Measurements from ENCODE around the gene MFAP1.
A peak's percentile ranks its signal among the peaks of the same experiment; 100 is the strongest.
"Not testable (repeated sequence)": the region's sequence is repeated elsewhere in the genome, so short reads cannot be mapped to it uniquely, and the experiment has no call there.

The MFAP1 gene

GRCh38 chr15:43824302-43825246 lies at the start of gene MFAP1:
MFAP1 (minus strand) TSS chr15:43824690; CDS start chr15:43824569, 121 bp downstream.
- DNase-seq (ENCODE audit: low spot score), result peak; percentile 96

- no peak for DNase-seq (ENCODE audit: low spot score)
These were observed 49.2 kb upstream of the MFAP1 start for GRCh38 chr15:43873651-43874050.

GRCh38 chr15:43872416-43873020 lies 48.0 kb upstream of the MFAP1 start:
- peak; percentile 69 for DNase-seq (ENCODE audit: low spot score)

DNA sequence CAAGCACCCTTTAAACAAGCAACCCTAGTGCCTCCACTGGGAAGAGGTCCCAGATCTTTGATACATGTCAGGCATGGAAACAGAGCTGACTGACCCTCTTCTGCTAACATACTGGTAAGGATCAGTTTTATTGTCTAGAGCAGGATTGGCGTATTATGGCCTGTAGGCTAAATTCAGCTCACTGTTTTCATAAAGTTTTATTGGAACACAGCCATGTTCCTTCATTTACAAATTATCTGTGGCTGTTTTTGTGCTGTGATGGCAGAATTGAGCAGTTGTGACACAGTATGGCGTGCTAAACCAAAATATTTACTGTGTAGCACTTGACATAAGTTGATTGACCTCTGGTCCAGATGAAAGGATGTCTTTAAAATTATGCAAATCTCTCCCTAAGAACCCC lies 47.3 kb upstream of the MFAP1 start:
- DNase-seq (ENCODE audit: low spot score), result no peak

DNA sequence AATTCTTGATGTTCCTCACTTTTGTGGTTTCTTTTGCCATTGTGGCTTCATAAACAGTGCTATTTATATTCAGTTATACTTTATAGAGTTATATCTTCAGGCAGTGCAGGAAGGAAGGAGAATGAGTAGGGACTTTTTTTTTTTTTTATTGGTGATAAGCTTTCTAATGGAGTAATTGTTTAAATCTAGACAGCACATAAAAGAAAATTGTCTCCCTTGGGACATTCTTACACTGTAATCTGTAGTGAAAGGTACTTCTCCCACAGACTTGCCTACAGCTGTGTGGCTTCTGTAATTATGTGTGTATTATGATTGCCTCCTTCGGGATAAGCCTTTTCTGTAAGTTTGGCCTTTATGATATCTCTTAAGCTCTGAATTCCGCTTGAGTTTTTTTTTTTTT lies 43.9 kb upstream of the MFAP1 start:
- no peak for DNase-seq (ENCODE audit: low spot score)

DNA sequence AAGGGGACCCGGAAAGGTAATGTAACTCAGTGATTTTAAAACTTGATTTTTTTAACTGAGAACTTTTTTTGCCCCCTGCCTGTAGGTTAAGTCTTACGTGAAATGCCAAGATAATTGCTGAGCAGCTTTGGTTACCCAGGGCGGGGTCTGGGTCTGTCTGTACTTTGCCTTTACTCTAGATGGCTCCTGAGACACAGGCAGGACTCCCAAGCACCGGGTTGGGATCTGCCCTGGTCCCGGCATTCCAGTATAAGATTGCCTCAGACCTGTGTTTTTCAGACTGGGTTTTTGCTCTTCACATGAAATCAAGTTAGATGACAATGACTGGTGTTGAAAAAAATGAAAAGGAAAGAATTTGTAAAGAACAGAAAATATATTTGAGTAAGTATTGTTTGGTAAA lies 42.6 kb upstream of the MFAP1 start:
- no peak for DNase-seq (ENCODE audit: low spot score)

GRCh38 chr15:43866636-43867035 lies 42.1 kb upstream of the MFAP1 start:
- not testable (repeated sequence) for DNase-seq (ENCODE audit: low spot score)

DNA sequence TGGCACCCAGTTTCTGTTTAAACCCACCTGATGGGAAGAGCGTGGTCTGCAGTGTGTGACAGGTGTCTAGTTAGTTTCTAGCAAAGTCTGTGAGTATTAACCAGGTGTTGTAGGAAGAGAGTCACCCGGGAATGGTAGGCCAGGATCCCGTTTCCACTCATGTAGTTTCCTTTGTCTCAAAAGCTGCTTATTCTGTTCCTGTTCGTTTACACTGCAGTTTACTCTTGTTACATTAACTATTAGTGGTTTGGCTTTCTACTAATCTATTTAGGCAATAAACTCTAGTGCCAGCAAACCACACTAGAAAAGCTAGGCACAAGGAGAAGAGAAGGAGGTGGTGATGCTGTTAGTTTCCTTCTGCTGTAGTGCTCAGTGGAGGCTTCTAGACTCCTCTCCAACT lies 35.1 kb upstream of the MFAP1 start:
- DNase-seq (ENCODE audit: low spot score), result no peak

DNA sequence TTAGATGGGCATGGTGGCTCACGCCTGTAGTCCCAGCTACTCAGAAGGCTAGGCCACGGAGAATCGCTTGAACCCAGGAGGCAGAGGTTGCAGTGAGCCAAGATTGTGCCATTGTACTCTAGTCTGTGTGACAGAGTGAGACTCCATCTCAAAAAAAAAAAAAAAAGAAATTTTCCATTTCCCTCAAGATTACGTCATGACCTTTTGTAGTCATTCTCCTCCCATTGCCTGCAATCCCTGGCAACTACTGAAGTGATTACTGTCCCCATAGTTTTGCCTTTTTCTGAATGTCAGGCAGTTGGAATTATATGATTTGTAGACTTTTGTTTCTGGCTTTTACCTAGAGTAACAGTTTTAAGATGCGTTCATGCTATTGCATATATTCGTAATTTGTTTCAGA lies 30.3 kb upstream of the MFAP1 start:
- no peak for DNase-seq (ENCODE audit: low spot score)

GRCh38 chr15:43852607-43853006 lies 28.1 kb upstream of the MFAP1 start:
- DNase-seq (ENCODE audit: low spot score), result no peak

- no peak for DNase-seq (ENCODE audit: low spot score)
These were observed 26.8 kb upstream of the MFAP1 start for GRCh38 chr15:43851251-43851650.

DNA sequence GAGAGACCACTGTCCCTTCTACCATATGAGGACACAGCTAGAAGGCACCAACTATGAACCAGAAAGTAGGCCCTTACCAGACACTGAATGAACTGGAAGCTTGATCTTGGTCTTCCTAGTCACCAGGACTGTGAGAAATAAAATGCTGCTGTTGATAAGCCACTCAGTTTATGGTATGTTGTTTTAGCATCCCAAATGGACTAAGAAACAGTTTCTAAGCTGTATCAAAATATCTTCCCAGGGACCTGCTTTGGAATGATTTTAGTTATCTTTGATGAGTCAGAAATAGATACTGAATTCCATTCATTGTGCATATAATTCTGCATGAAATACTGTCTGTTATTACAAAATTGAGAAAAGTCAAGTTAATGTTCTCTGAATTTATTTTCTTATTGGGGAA lies 20.9 kb upstream of the MFAP1 start:
- no peak for DNase-seq (ENCODE audit: low spot score)

GRCh38 chr15:43832485-43832884 lies 8.0 kb upstream of the MFAP1 start:
- not testable (repeated sequence) for DNase-seq (ENCODE audit: low spot score)

- DNase-seq (ENCODE audit: low spot score), result not testable (repeated sequence)
These were observed 7.1 kb upstream of the MFAP1 start for GRCh38 chr15:43831519-43832052.

DNA sequence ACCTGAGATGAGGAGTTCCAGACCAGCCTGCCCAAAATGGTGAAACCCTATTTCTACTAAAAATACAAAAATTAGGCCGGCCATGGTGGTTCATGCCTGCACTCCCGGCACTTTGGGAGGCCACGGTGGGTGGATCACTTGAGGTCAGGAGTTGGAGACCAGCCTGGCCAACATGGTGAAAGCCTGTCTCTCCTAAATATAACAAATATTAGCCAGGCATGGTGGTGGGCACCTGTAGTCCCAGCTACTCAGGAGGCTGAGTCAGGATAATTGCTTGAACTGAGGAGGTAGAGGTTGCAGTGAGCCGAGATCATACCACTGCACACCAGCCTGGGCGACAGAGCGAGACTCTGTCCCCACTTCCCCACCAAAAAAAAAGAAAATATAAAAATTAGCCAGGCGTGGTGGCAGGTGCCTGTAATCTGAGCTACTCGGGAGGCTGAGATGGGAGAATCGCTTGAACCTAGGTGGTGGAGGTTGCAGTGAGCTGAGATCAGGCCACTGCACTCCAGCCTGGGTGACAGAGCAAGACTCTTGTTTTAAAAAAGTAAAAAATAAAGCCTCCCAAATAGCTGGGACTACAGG lies 6.3 kb upstream of the MFAP1 start:
- DNase-seq (ENCODE audit: low spot score), result not testable (repeated sequence)

DNA sequence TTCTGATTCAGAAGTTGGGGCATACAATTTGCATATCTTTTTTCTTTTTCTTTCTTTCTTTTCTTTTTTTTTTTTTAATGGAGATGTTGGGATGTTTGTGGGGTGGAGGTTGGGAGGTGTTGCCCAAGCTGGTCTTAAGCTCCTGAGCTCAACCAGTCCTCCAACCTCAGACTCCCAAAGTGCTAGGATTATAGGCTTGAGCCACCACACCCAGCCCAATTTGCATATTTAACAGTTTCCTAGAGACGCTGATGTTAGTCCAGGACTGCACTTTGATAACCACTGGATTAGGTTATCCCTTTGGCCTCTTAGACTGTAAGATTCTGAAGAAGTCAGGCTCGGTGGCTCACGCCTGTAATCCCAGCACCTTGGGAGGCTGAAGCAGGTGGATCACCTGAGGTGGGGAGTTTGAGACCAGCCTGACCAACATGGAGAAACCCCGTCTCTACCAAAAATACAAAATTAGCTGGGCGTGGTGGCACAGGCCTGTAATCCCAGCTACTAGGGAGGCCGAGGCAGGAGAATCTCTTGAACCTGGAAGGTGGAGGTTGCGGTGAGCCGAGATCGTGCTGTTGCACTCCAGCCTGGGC lies 5.6 kb upstream of the MFAP1 start:
- DNase-seq (ENCODE audit: low spot score), result not testable (repeated sequence)

DNA sequence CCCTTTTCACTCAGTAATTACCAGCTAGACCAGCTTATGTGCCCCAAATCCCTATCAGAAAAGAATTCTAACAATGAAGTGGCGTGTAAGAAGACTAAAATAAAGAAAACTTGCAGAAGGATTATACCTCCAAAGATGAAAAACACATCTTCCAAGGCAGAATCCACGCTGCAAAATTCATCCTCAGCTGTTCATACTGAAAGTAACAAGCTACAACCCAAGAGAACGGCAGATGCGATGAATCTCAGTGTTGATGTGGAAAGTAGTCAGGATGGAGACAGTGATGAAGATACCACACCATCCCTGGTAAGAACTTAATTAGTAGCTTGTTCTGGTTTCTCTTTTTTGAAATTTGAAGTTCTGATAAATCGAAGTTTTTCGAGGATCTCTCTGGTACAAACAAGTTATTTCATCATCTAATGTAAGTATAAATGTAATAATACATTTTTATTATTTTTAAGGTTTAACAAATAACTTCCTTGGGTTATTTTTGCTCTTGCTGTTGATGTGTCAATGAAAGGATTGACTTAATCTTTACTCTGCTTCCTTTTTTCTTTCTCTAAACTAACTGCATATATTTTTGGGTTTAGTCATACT lies 3.7 kb upstream of the MFAP1 start:
- peak; percentile 16 for DNase-seq (ENCODE audit: low spot score)

DNA sequence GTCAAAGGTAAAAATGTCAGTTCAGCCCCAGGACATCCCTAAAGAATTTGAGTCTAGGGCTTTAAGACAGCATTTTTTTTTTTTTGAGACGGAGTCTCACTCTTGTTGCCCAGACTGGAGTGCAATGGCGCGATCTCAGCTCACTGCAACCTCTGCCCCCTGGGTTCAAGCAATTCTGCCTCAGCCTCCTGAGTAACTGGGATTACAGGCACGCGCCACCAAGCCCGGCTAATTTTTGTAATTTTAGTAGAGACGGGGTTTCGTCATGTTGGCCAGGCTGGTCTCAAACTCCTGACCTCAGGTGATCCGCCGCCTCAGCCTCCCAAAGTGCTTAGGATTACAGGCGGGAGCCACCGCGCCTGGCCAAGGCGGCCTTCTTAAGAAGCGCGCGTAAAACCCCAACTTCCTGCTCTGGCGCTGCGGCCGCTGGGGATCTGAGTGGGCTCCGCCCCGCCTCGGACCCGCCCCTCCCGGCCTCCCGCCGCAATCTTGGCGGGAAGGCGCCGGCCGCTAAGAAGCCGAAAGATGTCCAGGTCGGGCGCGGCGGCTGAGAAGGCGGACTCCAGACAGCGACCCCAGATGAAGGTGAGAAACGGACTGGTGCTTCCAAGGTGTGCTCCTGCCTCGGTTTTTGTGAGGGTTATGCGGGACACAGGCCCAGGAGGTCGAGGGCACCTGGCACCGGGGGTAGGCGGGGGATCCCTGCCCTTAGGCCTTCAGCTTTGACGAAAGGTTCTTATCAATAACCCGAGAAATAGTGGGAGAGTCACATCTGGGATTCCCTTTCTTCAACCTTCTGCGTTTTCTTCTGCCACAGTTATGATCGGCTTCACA lies 2.2 kb upstream of the MFAP1 start, which contains the start of gene WDR76:
WDR76 (plus strand) TSS at position 495 of the 834 bp plus-strand sequence; CDS start at position 526, 31 bp downstream.
- peak; percentile 80 for DNase-seq (ENCODE audit: low spot score)

- no peak for DNase-seq (ENCODE audit: low spot score)
These were observed 1.6 kb upstream of the MFAP1 start for GRCh38 chr15:43826029-43826507.

- DNase-seq (ENCODE audit: low spot score), result not testable (repeated sequence)
These were observed 815 bp upstream of the MFAP1 start for GRCh38 chr15:43825305-43825704.

DNA sequence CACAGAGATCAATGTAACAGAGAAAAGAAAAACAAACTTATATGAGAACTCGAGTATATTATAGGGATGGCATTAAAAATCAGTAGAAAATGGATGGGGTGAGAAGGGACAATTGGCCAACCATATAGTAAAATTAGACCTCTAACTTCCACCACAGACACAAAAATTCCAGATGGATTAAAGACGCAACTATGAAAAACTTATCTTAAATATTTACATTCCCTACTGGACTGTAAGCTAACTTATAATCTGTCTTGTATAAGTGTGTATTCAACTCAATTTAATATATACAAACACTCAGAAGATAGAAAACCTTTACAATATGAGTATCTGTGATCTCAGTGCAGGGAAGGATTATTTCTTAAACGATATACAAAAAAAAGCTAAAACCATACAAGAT lies 3.0 kb downstream of the MFAP1 start:
- DNase-seq (ENCODE audit: low spot score), result no peak
